WERI-Rb-1 (cell line): ENCODE data around the gene KCNH1.

Source experiments
- DNase-seq: peaks from one replicate; pipeline ENCODE4 v3.0.0-alpha.2; 2020
- H3K27ac ChIP-seq: fragments of 250-450 bp; sonication (Bioruptor Pico); 2 replicates; pipeline ENCODE4 v1.5.1; 2020; ENCODE audit warnings: mild to moderate bottlenecking, moderate library complexity
- H3K27me3 ChIP-seq: fragments of 250-450 bp; sonication (Bioruptor Pico); 2 replicates; pipeline ENCODE4 v1.5.1; 2021; ENCODE audit warnings: mild to moderate bottlenecking, low read depth, moderate library complexity; ENCODE audit not compliant: insufficient read depth, severe bottlenecking
- H3K36me3 ChIP-seq: fragments of 250-450 bp; sonication (Bioruptor Pico); 2 replicates; pipeline ENCODE4 v1.5.1; 2020; ENCODE audit warnings: mild to moderate bottlenecking, moderate library complexity
- H3K4me3 ChIP-seq: 2 replicates; pipeline ENCODE4 v1.5.1; 2011; ENCODE audit warnings: low read depth, mild to moderate bottlenecking, control low read depth, low read length
- H3K9me3 ChIP-seq: fragments of 250-450 bp; sonication (Bioruptor Pico); 2 replicates; pipeline ENCODE4 v1.5.1; 2021; ENCODE audit warnings: mild to moderate bottlenecking, moderate library complexity; ENCODE audit not compliant: severe bottlenecking
- TF ChIP-seq, protein P1 (sequence below): IDR thresholded peaks from 2 replicates; pipeline ENCODE4 v1.5.1; 2011; ENCODE audit warnings: low read depth, mild to moderate bottlenecking, control low read depth, inconsistent platforms, low read length

The KCNH1 gene

GRCh38 chr1:211133836-211134669 is at the start of gene KCNH1:
KCNH1 (minus strand) TSS chr1:211134148; CDS start chr1:211133945, 203 bp downstream.
- no peaks in the 10 kb centered on the region for H3K36me3 ChIP-seq
- peak; percentile 94 for DNase-seq
- TF ChIP-seq, protein P1, sequence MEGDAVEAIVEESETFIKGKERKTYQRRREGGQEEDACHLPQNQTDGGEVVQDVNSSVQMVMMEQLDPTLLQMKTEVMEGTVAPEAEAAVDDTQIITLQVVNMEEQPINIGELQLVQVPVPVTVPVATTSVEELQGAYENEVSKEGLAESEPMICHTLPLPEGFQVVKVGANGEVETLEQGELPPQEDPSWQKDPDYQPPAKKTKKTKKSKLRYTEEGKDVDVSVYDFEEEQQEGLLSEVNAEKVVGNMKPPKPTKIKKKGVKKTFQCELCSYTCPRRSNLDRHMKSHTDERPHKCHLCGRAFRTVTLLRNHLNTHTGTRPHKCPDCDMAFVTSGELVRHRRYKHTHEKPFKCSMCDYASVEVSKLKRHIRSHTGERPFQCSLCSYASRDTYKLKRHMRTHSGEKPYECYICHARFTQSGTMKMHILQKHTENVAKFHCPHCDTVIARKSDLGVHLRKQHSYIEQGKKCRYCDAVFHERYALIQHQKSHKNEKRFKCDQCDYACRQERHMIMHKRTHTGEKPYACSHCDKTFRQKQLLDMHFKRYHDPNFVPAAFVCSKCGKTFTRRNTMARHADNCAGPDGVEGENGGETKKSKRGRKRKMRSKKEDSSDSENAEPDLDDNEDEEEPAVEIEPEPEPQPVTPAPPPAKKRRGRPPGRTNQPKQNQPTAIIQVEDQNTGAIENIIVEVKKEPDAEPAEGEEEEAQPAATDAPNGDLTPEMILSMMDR = peak; percentile 95
- H3K27ac ChIP-seq = no peak within 1 kb of the TSS
- peaks cover 14% of the 10 kb centered on the region for H3K27me3 ChIP-seq
- no peaks in the 10 kb centered on the region for H3K9me3 ChIP-seq
- H3K4me3 ChIP-seq = peak within 1 kb of the TSS; percentile 61

- no peaks in the 10 kb centered on the region for H3K9me3 ChIP-seq
- H3K36me3 ChIP-seq = no peaks in the 10 kb centered on the region
- TF ChIP-seq, protein P1 = no peak
- H3K27me3 ChIP-seq = no peaks in the 10 kb centered on the region
- H3K4me3 ChIP-seq = no peak overlapping the region
- DNase-seq = no peak
- H3K27ac ChIP-seq = no peak overlapping the region
These were observed 48.8 kb upstream of the KCNH1 start for GRCh38 chr1:211182746-211183145.

DNA sequence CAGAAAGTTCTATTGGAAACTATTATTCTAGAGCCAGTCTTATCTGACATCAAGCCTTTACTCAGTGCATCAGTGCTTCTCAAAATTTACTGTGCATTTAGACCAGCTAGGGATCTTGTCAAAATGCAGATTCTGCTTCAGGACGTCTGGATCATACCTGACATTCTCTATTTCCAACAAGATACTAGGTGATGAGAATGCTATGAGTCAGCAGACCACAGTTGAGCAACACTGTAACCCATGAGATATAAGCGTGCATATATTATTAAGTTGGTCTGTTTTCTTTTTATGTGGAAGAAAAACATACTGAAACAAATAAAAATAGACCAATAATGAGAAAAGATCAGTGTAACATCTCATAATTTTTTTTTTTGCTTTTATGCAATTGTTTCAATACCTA is 40.4 kb upstream of the KCNH1 start:
- Histone ChIP-seq H3K27ac (no peak overlapping the region), H3K36me3 (no peaks in the 10 kb centered on the region), H3K9me3 (peaks cover 27% of the 10 kb centered on the region), H3K27me3 (no peaks in the 10 kb centered on the region), H3K4me3 (no peak overlapping the region)
- TF ChIP-seq, protein P1 = no peak
- DNase-seq = no peak

DNA sequence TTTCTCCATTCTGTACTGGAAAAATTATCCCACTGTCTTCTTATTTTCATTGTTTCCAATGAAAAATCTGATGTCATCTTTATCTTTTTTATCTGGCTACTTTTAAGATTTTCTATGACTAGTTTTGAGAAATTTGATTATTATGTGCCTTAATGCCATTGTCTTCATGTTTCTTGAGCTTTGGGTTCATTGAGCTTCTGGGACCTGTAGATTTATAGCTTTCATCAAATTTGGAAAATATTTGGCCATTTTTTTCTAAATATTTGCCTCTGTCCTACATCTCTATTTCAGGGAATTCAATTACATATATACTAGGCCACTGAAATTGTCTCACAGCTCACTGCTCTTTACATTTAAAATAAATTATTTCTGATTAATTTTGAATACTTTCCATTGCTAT is 38.7 kb upstream of the KCNH1 start:
- H3K27me3 ChIP-seq = no peaks in the 10 kb centered on the region
- no peaks in the 10 kb centered on the region for H3K36me3 ChIP-seq
- no peak for DNase-seq
- no peak overlapping the region for H3K4me3 ChIP-seq
- peaks cover 41% of the 10 kb centered on the region for H3K9me3 ChIP-seq
- H3K27ac ChIP-seq = no peak overlapping the region
- TF ChIP-seq, protein P1 = no peak

GRCh38 chr1:211169353-211169752 is 35.4 kb upstream of the KCNH1 start:
- TF ChIP-seq, protein P1 = no peak

More at GRCh38 chr1:211169353-211169752, 35.4 kb upstream of the KCNH1 start:
- Histone ChIP-seq H3K4me3 (no peak overlapping the region), H3K36me3 (no peaks in the 10 kb centered on the region), H3K27ac (no peak overlapping the region), H3K27me3 (no peaks in the 10 kb centered on the region), H3K9me3 (peaks cover 41% of the 10 kb centered on the region)
- DNase-seq = no peak
